ENCODE results near the gene LYPD6. TPM values are rescaled to one million over a fixed set of nuclear protein-coding genes. Genes with fewer than 3 reads are reported as not detected.

Gene LYPD6
- total and polyA plus RNA-seq, 2 experiments from 2014 or later: 4.9 to 12.4 TPM

DNA sequence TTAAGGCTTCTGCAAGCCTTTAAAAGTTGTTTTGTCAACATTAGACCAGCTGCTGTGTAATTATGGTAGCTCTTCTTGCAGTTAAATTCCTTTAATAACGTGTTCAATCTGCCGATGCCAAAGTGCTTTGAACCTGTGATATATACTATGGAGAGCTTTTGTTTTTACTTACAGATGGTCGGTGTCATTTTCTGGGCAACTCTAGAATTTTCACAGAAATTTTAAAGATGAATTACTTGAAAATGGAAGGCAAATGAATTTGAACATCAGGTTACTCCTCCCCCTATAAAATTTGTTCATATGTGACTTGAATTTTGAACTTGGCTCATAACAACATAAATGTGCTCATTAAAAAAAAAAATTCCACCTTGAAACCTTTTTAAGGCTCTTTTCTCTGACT is 23.0 kb downstream of the LYPD6 start:
- Histone ChIP-seq H3K79me2 (replicated peaks; ENCODE audit: insufficient read depth) (no peaks in the 10 kb centered on the region; the same call in 1 of the 2 replicates), H2AFZ (no peak overlapping the region)

More for the DNA sequence above, 23.0 kb downstream of the LYPD6 start:
- Mint-ChIP-seq H3K4me3 (no peak overlapping the region), H3K27me3 (ENCODE audit: insufficient read depth, low read depth, poor library complexity) (no peaks in the 10 kb centered on the region), H3K4me1 (no peaks in the 10 kb centered on the region), H3K9me3 (no peaks in the 10 kb centered on the region), H3K36me3 (ENCODE audit: low read depth) (no peaks in the 10 kb centered on the region; the same call in 2 of the 3 replicates), H3K27ac (no peak overlapping the region)
- Histone ChIP-seq H3K4me1 (ENCODE audit: insufficient read depth) (no peaks in the 10 kb centered on the region), H3K4me2 (no peak overlapping the region), H3K4me3 (no peak overlapping the region), H3K36me3 (ENCODE audit: insufficient read depth) (no peaks in the 10 kb centered on the region), H3K9me2 (ENCODE audit: insufficient read depth) (no peaks in the 10 kb centered on the region), H3K27ac (ENCODE audit: low read depth) (no peak overlapping the region), H4K20me1 (replicated peaks; ENCODE audit: insufficient read depth) (peaks cover 3% of the 10 kb centered on the region), H3F3A (replicated peaks; ENCODE audit: low read depth) (no peaks in the 10 kb centered on the region), H3K27me3 (ENCODE audit: insufficient read depth) (no peaks in the 10 kb centered on the region)
- no peak for DNase-seq (ENCODE audit: low spot score)
- TF ChIP-seq JUNB (IDR thresholded peaks at IDR 0.05; ENCODE audit: unreplicated experiment) (no peak), STAT1 (IDR thresholded peaks at IDR 0.05; ENCODE audit: unreplicated experiment) (no peak), CTCF (conservative IDR thresholded peaks at IDR 0.05; ENCODE audit: low read depth in 2 of 2) (no peak), CREB1 (CRISPR knock-in tag; IDR thresholded peaks at IDR 0.05; ENCODE audit: low read depth) (no peak), REST (IDR thresholded peaks at IDR 0.05; ENCODE audit: unreplicated experiment) (no peak), ZNF331 (CRISPR knock-in tag; IDR thresholded peaks at IDR 0.05; ENCODE audit: low read depth) (no peak), EZH2 (IDR thresholded peaks at IDR 0.05; ENCODE audit: low read depth, unreplicated experiment) (no peak), EZH2phosphoT487 (IDR thresholded peaks at IDR 0.05; ENCODE audit: unreplicated experiment) (no peak)
- TF ChIP-seq, protein P1, sequence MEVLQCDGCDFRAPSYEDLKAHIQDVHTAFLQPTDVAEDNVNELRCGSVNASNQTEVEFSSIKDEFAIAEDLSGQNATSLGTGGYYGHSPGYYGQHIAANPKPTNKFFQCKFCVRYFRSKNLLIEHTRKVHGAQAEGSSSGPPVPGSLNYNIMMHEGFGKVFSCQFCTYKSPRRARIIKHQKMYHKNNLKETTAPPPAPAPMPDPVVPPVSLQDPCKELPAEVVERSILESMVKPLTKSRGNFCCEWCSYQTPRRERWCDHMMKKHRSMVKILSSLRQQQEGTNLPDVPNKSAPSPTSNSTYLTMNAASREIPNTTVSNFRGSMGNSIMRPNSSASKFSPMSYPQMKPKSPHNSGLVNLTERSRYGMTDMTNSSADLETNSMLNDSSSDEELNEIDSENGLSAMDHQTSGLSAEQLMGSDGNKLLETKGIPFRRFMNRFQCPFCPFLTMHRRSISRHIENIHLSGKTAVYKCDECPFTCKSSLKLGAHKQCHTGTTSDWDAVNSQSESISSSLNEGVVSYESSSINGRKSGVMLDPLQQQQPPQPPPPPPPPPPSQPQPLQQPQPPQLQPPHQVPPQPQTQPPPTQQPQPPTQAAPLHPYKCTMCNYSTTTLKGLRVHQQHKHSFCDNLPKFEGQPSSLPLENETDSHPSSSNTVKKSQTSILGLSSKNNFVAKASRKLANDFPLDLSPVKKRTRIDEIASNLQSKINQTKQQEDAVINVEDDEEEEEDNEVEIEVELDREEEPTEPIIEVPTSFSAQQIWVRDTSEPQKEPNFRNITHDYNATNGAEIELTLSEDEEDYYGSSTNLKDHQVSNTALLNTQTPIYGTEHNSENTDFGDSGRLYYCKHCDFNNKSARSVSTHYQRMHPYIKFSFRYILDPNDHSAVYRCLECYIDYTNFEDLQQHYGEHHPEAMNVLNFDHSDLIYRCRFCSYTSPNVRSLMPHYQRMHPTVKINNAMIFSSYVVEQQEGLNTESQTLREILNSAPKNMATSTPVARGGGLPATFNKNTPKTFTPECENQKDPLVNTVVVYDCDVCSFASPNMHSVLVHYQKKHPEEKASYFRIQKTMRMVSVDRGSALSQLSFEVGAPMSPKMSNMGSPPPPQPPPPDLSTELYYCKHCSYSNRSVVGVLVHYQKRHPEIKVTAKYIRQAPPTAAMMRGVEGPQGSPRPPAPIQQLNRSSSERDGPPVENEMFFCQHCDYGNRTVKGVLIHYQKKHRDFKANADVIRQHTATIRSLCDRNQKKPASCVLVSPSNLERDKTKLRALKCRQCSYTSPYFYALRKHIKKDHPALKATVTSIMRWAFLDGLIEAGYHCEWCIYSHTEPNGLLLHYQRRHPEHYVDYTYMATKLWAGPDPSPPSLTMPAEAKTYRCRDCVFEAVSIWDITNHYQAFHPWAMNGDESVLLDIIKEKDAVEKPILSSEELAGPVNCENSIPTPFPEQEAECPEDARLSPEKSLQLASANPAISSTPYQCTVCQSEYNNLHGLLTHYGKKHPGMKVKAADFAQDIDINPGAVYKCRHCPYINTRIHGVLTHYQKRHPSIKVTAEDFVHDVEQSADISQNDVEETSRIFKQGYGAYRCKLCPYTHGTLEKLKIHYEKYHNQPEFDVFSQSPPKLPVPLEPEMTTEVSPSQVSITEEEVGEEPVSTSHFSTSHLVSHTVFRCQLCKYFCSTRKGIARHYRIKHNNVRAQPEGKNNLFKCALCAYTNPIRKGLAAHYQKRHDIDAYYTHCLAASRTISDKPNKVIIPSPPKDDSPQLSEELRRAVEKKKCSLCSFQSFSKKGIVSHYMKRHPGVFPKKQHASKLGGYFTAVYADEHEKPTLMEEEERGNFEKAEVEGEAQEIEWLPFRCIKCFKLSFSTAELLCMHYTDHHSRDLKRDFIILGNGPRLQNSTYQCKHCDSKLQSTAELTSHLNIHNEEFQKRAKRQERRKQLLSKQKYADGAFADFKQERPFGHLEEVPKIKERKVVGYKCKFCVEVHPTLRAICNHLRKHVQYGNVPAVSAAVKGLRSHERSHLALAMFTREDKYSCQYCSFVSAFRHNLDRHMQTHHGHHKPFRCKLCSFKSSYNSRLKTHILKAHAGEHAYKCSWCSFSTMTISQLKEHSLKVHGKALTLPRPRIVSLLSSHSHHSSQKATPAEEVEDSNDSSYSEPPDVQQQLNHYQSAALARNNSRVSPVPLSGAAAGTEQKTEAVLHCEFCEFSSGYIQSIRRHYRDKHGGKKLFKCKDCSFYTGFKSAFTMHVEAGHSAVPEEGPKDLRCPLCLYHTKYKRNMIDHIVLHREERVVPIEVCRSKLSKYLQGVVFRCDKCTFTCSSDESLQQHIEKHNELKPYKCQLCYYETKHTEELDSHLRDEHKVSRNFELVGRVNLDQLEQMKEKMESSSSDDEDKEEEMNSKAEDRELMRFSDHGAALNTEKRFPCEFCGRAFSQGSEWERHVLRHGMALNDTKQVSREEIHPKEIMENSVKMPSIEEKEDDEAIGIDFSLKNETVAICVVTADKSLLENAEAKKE (CRISPR knock-in tag; IDR thresholded peaks at IDR 0.05): no peak
- TF ChIP-seq, protein P2, sequence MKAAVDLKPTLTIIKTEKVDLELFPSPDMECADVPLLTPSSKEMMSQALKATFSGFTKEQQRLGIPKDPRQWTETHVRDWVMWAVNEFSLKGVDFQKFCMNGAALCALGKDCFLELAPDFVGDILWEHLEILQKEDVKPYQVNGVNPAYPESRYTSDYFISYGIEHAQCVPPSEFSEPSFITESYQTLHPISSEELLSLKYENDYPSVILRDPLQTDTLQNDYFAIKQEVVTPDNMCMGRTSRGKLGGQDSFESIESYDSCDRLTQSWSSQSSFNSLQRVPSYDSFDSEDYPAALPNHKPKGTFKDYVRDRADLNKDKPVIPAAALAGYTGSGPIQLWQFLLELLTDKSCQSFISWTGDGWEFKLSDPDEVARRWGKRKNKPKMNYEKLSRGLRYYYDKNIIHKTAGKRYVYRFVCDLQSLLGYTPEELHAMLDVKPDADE (IDR thresholded peaks at IDR 0.05): no peak
- ATAC-seq: no peak

Measured in GM23338 (cell line).